Type B pancreatic cell (in vitro differentiated cells): ENCODE results near the gene SPATC1L. TPM values are rescaled to one million over a fixed set of nuclear protein-coding genes. Genes with fewer than 3 reads are reported as not detected.
"Not testable (repeated sequence)": the region's sequence is repeated elsewhere in the genome, so short reads cannot be mapped to it uniquely, and the experiment has no call there.

Source experiments
- DNase-seq: peaks from one replicate; pipeline ENCODE4 v3.0.0; 2021; ENCODE audit warnings: mixed read lengths; ENCODE audit not compliant: unreplicated experiment; ENCODE audit errors: extremely low spot score
- H3K27ac Mint-ChIP-seq: 2 replicates; pipeline ENCODE4 v1.8.0; 2021; ENCODE audit warnings: mild to moderate bottlenecking, mixed read lengths
- H3K27me3 Mint-ChIP-seq: 2 replicates; pipeline ENCODE4 v1.8.0; 2021; ENCODE audit warnings: mixed read lengths
- H3K36me3 Mint-ChIP-seq: 2 replicates; pipeline ENCODE4 v1.8.0; 2021; ENCODE audit warnings: mixed read lengths
- H3K4me1 Mint-ChIP-seq: one replicate; pipeline ENCODE4 v1.8.0; 2021; ENCODE audit warnings: mixed read lengths; ENCODE audit not compliant: unreplicated experiment
- H3K4me3 Mint-ChIP-seq: 2 replicates; pipeline ENCODE4 v1.8.0; 2021; ENCODE audit warnings: mild to moderate bottlenecking, mixed read lengths
- H3K9me3 Mint-ChIP-seq: 2 replicates; pipeline ENCODE4 v1.8.0; 2021; ENCODE audit warnings: mixed read lengths
- CTCF ChIP-seq: fragments of 200-600 bp; sonication (generic); conservative IDR thresholded peaks from 2 replicates; pipeline ENCODE4 v1.5.0; 2021; ENCODE audit warnings: antibody characterized with exemption, mild to moderate bottlenecking
- total RNA-seq: library from RNA; stranded (reverse); gene quantifications from 2 replicates; pipeline ENCODE4 v1.2.1, GENCODE V29; 2021; ENCODE audit warnings: low replicate concordance

Gene SPATC1L
- total RNA-seq, 1 donor from 2014 or later: 24.7 TPM

- not testable (repeated sequence) for H3K27me3 Mint-ChIP-seq, H3K4me3 Mint-ChIP-seq, H3K36me3 Mint-ChIP-seq, H3K27ac Mint-ChIP-seq, DNase-seq, H3K9me3 Mint-ChIP-seq
- TF ChIP-seq CTCF: peak; percentile 64
- H3K4me1 Mint-ChIP-seq: peaks cover 18% of the 10 kb centered on the region
Measured at GRCh38 chr21:46147429-46147828, 36.8 kb downstream of the SPATC1L start.

- Mint-ChIP-seq H3K9me3 (no peaks in the 10 kb centered on the region), H3K4me1 (peaks cover 18% of the 10 kb centered on the region), H3K4me3 (peak overlapping the region; percentile 10), H3K36me3 (no peaks in the 10 kb centered on the region), H3K27me3 (peaks cover 12% of the 10 kb centered on the region), H3K27ac (peak overlapping the region; percentile 42)
- DNase-seq: no peak
- no peak for TF ChIP-seq CTCF
Measured at GRCh38 chr21:46146856-46147255, 37.4 kb downstream of the SPATC1L start.

GRCh38 chr21:46145840-46146691 is 38.2 kb downstream of the SPATC1L start:
- peak overlapping the region; percentile 10 for H3K4me3 Mint-ChIP-seq
- H3K9me3 Mint-ChIP-seq: no peaks in the 10 kb centered on the region
- no peak for DNase-seq
- H3K27ac Mint-ChIP-seq: peak overlapping the region; percentile 42
- no peak for TF ChIP-seq CTCF
- peaks cover 22% of the 10 kb centered on the region for H3K4me1 Mint-ChIP-seq
- H3K36me3 Mint-ChIP-seq: peaks cover 3% of the 10 kb centered on the region
- peaks cover 18% of the 10 kb centered on the region for H3K27me3 Mint-ChIP-seq

GRCh38 chr21:46145159-46145839 is 39.0 kb downstream of the SPATC1L start:
- no peak for TF ChIP-seq CTCF
- Mint-ChIP-seq H3K27me3 (peaks cover 25% of the 10 kb centered on the region), H3K4me3 (no peak overlapping the region), H3K27ac (no peak overlapping the region), H3K36me3 (peaks cover 6% of the 10 kb centered on the region), H3K4me1 (peaks cover 27% of the 10 kb centered on the region), H3K9me3 (no peaks in the 10 kb centered on the region)
- no peak for DNase-seq

GRCh38 chr21:46144464-46145070 is 39.7 kb downstream of the SPATC1L start:
- no peak for DNase-seq
- peaks cover 6% of the 10 kb centered on the region for H3K36me3 Mint-ChIP-seq
- no peaks in the 10 kb centered on the region for H3K9me3 Mint-ChIP-seq
- H3K27me3 Mint-ChIP-seq: peaks cover 31% of the 10 kb centered on the region
- no peak for TF ChIP-seq CTCF
- peaks cover 28% of the 10 kb centered on the region for H3K4me1 Mint-ChIP-seq
- H3K27ac Mint-ChIP-seq: peak overlapping the region; percentile 48
- no peak overlapping the region for H3K4me3 Mint-ChIP-seq
